OCI-LY1 (cell line): Measurements from ENCODE around the gene ZG16B.

ENCODE experiments used
- H2AFZ ChIP-seq: fragments of 200-600 bp; sonication (generic), shearing (Covaris generic); 2 replicates; pipeline ENCODE4 v1.6.0; 2014; ENCODE audit warnings: antibody characterized with exemption, mild to moderate bottlenecking, low read length
- H3F3A ChIP-seq: fragments of 200-600 bp; sonication (generic), shearing (Covaris generic); 2 replicates; pipeline ENCODE4 v1.6.0; 2014; ENCODE audit warnings: mild to moderate bottlenecking, antibody characterized with exemption, low read length, moderate library complexity; ENCODE audit not compliant: insufficient read depth
- H3K27ac ChIP-seq: fragments of 200-600 bp; sonication (generic); 2 replicates; pipeline ENCODE4 v1.5.1; 2014; ENCODE audit warnings: low read length, mixed run types, mild to moderate bottlenecking, low read depth; ENCODE audit not compliant: poor library complexity, severe bottlenecking
- H3K27me3 ChIP-seq: fragments of 200-600 bp; sonication (generic); 2 replicates; pipeline ENCODE4 v1.6.0; 2014; ENCODE audit warnings: antibody characterized with exemption, mild to moderate bottlenecking, low read length, moderate library complexity; ENCODE audit not compliant: insufficient read depth
- H3K36me3 ChIP-seq: fragments of 200-600 bp; sonication (generic); 2 replicates; pipeline ENCODE4 v1.6.1; 2014; ENCODE audit warnings: mild to moderate bottlenecking, antibody characterized with exemption, low read length, moderate library complexity, mixed read lengths; ENCODE audit not compliant: insufficient read depth
- H3K4me1 ChIP-seq: fragments of 200-600 bp; sonication (generic); 2 replicates; pipeline ENCODE4 v1.5.1; 2014; ENCODE audit warnings: mild to moderate bottlenecking, low read length, moderate library complexity; ENCODE audit not compliant: insufficient read depth, severe bottlenecking
- H3K4me2 ChIP-seq: fragments of 200-600 bp; sonication (generic), shearing (Covaris generic); 2 replicates; pipeline ENCODE4 v1.6.1; 2014; ENCODE audit warnings: low read length
- H3K4me3 ChIP-seq: fragments of 200-600 bp; sonication (generic); 2 replicates; pipeline ENCODE4 v1.5.1; 2014; ENCODE audit warnings: low read length, low read depth, mild to moderate bottlenecking, mixed read lengths; ENCODE audit not compliant: poor library complexity, severe bottlenecking
- H3K79me2 ChIP-seq: fragments of 200-600 bp; shearing (Covaris generic); 2 replicates; pipeline ENCODE4 v1.6.1; 2016; ENCODE audit warnings: mixed run types, low read length, mixed read lengths; ENCODE audit not compliant: insufficient read depth
- H3K9ac ChIP-seq: fragments of 200-600 bp; sonication (generic), shearing (Covaris generic); 2 replicates; pipeline ENCODE4 v1.6.1; 2014; ENCODE audit warnings: mild to moderate bottlenecking, low read length, mixed read lengths
- H3K9me2 ChIP-seq: fragments of 200-600 bp; sonication (generic), shearing (Covaris generic); 2 replicates; pipeline ENCODE4 v1.6.1; 2014; ENCODE audit warnings: low read depth, mild to moderate bottlenecking, low read length, mixed read lengths
- H3K9me3 ChIP-seq: fragments of 200-600 bp; shearing (Covaris generic); 2 replicates; pipeline ENCODE4 v1.6.1; 2014; ENCODE audit warnings: low read length, mixed read lengths
- H4K20me1 ChIP-seq: fragments of 200-600 bp; sonication (generic), shearing (Covaris generic); 2 replicates; pipeline ENCODE4 v1.6.0; 2016; ENCODE audit warnings: mild to moderate bottlenecking, low read length; ENCODE audit not compliant: insufficient read depth
- CTCF ChIP-seq: fragments of 200-600 bp; sonication (generic), shearing (Covaris generic); IDR thresholded peaks from 2 replicates; pipeline ENCODE4 v1.5.1; 2017; ENCODE audit warnings: mild to moderate bottlenecking, antibody characterized with exemption, low read length, moderate library complexity, mixed read lengths
- EZH2 ChIP-seq: fragments of 200-600 bp; sonication (generic), shearing (Covaris generic); IDR thresholded peaks from 2 replicates; pipeline ENCODE4 v1.8.0; 2017; ENCODE audit warnings: borderline replicate concordance, mixed run types, mild to moderate bottlenecking, antibody characterized with exemption, low read length, moderate library complexity, mixed read lengths

ZG16B gene

GRCh38 chr16:2826591-2827373, 3.3 kb upstream of the ZG16B start:
- Histone ChIP-seq H3K9ac (no peak overlapping the region), H3K27me3 (peaks cover 16% of the 10 kb centered on the region; the same call in 1 of the 2 replicates), H4K20me1 (no peaks in the 10 kb centered on the region), H3K79me2 (no peaks in the 10 kb centered on the region), H3K4me1 (no peaks in the 10 kb centered on the region), H3K27ac (no peak overlapping the region), H2AFZ (no peak overlapping the region), H3F3A (no peaks in the 10 kb centered on the region), H3K4me2 (no peak overlapping the region), H3K36me3 (no peaks in the 10 kb centered on the region), H3K4me3 (no peak overlapping the region), H3K9me3 (no peaks in the 10 kb centered on the region), H3K9me2 (no peaks in the 10 kb centered on the region)
- no peak for TF ChIP-seq EZH2
- TF ChIP-seq CTCF, result no peak

- no peaks in the 10 kb centered on the region for H4K20me1 ChIP-seq
- no peaks in the 10 kb centered on the region for H3K4me1 ChIP-seq
- TF ChIP-seq EZH2, result no peak
- TF ChIP-seq CTCF, result no peak
- H3F3A ChIP-seq, result no peaks in the 10 kb centered on the region
- no peaks in the 10 kb centered on the region for H3K9me3 ChIP-seq
- H3K4me2 ChIP-seq, result no peak overlapping the region
- no peaks in the 10 kb centered on the region for H3K9me2 ChIP-seq
- no peak overlapping the region for H2AFZ ChIP-seq
- no peaks in the 10 kb centered on the region for H3K36me3 ChIP-seq
- H3K79me2 ChIP-seq, result no peaks in the 10 kb centered on the region
- no peak overlapping the region for H3K4me3 ChIP-seq
- H3K27me3 ChIP-seq, result peaks cover 16% of the 10 kb centered on the region; the same call in 1 of the 2 replicates
- H3K27ac ChIP-seq, result no peak overlapping the region
- no peak overlapping the region for H3K9ac ChIP-seq
These were observed 2.7 kb upstream of the ZG16B start for GRCh38 chr16:2827374-2827791.

GRCh38 chr16:2827831-2828520, 2.1 kb upstream of the ZG16B start:
- Histone ChIP-seq H3K9me2 (no peaks in the 10 kb centered on the region), H3K36me3 (no peaks in the 10 kb centered on the region), H3K79me2 (no peaks in the 10 kb centered on the region), H3F3A (no peaks in the 10 kb centered on the region), H3K27me3 (peaks cover 16% of the 10 kb centered on the region; the same call in 1 of the 2 replicates), H3K9ac (no peak overlapping the region), H4K20me1 (no peaks in the 10 kb centered on the region), H3K4me3 (no peak overlapping the region), H3K9me3 (no peaks in the 10 kb centered on the region), H3K27ac (no peak overlapping the region), H3K4me1 (no peaks in the 10 kb centered on the region), H2AFZ (no peak overlapping the region), H3K4me2 (no peak overlapping the region)
- TF ChIP-seq CTCF (no peak), EZH2 (no peak)
